ENCODE data around the gene BLNK.
"Not testable (repeated sequence)": the region's sequence is repeated elsewhere in the genome, so short reads cannot be mapped to it uniquely, and the experiment has no call there.

DNA sequence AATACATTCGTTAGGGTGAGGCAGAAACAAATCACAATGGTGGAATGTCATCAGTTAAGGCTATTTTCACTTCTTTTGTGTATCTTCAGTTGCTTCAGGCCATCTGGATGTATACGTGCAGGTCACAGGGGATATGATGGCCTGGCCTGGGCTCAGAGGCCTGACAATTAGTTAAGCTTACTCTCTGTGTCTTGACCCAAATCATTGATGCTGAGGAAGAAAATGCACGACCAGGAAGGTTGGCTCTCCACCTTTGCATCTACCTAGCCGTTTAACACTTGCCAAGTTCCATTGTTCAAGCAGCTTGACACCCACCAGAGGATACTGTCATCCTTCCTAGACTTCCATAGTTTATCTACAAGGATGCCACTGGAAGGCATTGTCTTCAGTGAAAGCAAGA, 37.5 kb upstream of the BLNK start:
- not testable (repeated sequence) for TF ChIP-seq CTCF (IDR thresholded peaks at IDR 0.05); RAD21 (conservative IDR thresholded peaks at IDR 0.05 in 1 of 2, IDR thresholded peaks at IDR 0.05 in 1 of 2); POLR2A (IDR thresholded peaks at IDR 0.05; ENCODE audit: low read length); TP53 (CRISPR knock-in tag; IDR thresholded peaks at IDR 0.05); EHMT2 (IDR thresholded peaks at IDR 0.05; ENCODE audit: low read depth); JUN (IDR thresholded peaks at IDR 0.05); ESRRA (IDR thresholded peaks at IDR 0.05; ENCODE audit: borderline replicate concordance, low read length)
- TF ChIP-seq, protein P1, sequence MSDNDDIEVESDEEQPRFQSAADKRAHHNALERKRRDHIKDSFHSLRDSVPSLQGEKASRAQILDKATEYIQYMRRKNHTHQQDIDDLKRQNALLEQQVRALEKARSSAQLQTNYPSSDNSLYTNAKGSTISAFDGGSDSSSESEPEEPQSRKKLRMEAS (IDR thresholded peaks at IDR 0.05) = not testable (repeated sequence)
- TF ChIP-seq, protein P2, sequence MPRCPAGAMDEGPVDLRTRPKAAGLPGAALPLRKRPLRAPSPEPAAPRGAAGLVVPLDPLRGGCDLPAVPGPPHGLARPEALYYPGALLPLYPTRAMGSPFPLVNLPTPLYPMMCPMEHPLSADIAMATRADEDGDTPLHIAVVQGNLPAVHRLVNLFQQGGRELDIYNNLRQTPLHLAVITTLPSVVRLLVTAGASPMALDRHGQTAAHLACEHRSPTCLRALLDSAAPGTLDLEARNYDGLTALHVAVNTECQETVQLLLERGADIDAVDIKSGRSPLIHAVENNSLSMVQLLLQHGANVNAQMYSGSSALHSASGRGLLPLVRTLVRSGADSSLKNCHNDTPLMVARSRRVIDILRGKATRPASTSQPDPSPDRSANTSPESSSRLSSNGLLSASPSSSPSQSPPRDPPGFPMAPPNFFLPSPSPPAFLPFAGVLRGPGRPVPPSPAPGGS (IDR thresholded peaks at IDR 0.05) = not testable (repeated sequence)
